ENCODE results near the gene HS3ST5.

- no peak for TF ChIP-seq CTCF (optimal IDR thresholded peaks at IDR 0.05 in 1 of 3, IDR thresholded peaks at IDR 0.05 in 1 of 3, conservative IDR thresholded peaks at IDR 0.05 in 1 of 3; ENCODE audit: extremely low read depth in 1 of 3, insufficient read depth in 2 of 3, low read length in 3 of 3)
- TF ChIP-seq EZH2 (IDR thresholded peaks at IDR 0.05; ENCODE audit: low read length): no peak
These were observed 32.8 kb downstream of the HS3ST5 start for GRCh38 chr6:114310053-114310452.
